WTC11 (cell line): ENCODE results near the gene PLXNA1. TPM values are rescaled to one million over a fixed set of nuclear protein-coding genes. Genes with fewer than 3 reads are reported as not detected.

ENCODE experiments used
- ATAC-seq: fragments of 200-7000 bp; cut with Tn5 transposase; 2 replicates; pipeline ENCODE4 v1.10.0; 2021; ENCODE audit warnings: mild to moderate bottlenecking, moderate library complexity
- CTCF ChIA-PET: fragments of 300-600 bp; sonication (Branson Sonifier 250); formaldehyde crosslinking; loops from one replicate; lab custom pipeline; 2021; ENCODE audit warnings: antibody characterized with exemption; lab: Charles Lee
- POLR2A ChIA-PET: fragments of 350-600 bp; sonication (Branson Sonifier 250); formaldehyde crosslinking; loops from one replicate; lab custom pipeline; 2021; ENCODE audit warnings: antibody characterized with exemption; lab: Charles Lee
- DNase-seq: peaks from one replicate; pipeline ENCODE4 v3.0.0; 2021; ENCODE audit warnings: low spot score
- H3K27ac Mint-ChIP-seq: 2 replicates; pipeline ENCODE4 v1.8.0; 2021; ENCODE audit warnings: mixed read lengths
- H3K27me3 Mint-ChIP-seq: 2 replicates; pipeline ENCODE4 v1.8.0; 2021; ENCODE audit warnings: low read depth, mild to moderate bottlenecking, moderate library complexity, mixed read lengths
- H3K36me3 Mint-ChIP-seq: 2 replicates; pipeline ENCODE4 v1.8.0; 2021; ENCODE audit warnings: mixed read lengths
- H3K4me1 Mint-ChIP-seq: 2 replicates; pipeline ENCODE4 v1.8.0; 2022; ENCODE audit warnings: mixed read lengths
- H3K4me3 Mint-ChIP-seq: 2 replicates; pipeline ENCODE4 v1.8.0; 2021; ENCODE audit warnings: mild to moderate bottlenecking, moderate library complexity, mixed read lengths
- H3K9me3 Mint-ChIP-seq: 2 replicates; pipeline ENCODE4 v1.8.0; 2021; ENCODE audit warnings: mixed read lengths
- AR ChIP-seq: fragments of 250-450 bp; sonication (Bioruptor Pico); IDR thresholded peaks from 2 replicates; pipeline ENCODE4 v1.9.0; 2021; ENCODE audit warnings: mild to moderate bottlenecking
- ATF1 ChIP-seq: sonication (generic); formaldehyde crosslinking; IDR thresholded peaks from 2 replicates; pipeline ENCODE4 v1.8.1; 2023; ENCODE audit warnings: mild to moderate bottlenecking, moderate library complexity, missing genetic modification reagents
- CREM ChIP-seq: sonication (generic); formaldehyde crosslinking; IDR thresholded peaks from 2 replicates; pipeline ENCODE4 v1.8.1; 2022; ENCODE audit warnings: mild to moderate bottlenecking, missing genetic modification reagents, moderate library complexity
- ESRRA ChIP-seq: sonication (generic); formaldehyde crosslinking; IDR thresholded peaks from 2 replicates; pipeline ENCODE4 v1.8.1; 2022; ENCODE audit warnings: mild to moderate bottlenecking, missing genetic modification reagents, borderline replicate concordance
- ETV6 ChIP-seq: sonication (generic); formaldehyde crosslinking; IDR thresholded peaks from 2 replicates; pipeline ENCODE4 v1.8.1; 2022; ENCODE audit warnings: mild to moderate bottlenecking, missing genetic modification reagents
- GRHL2 ChIP-seq: fragments of 250-450 bp; sonication (Bioruptor Pico); IDR thresholded peaks from 2 replicates; pipeline ENCODE4 v1.8.0; 2022; ENCODE audit warnings: mild to moderate bottlenecking, moderate library complexity; ENCODE audit not compliant: insufficient replicate concordance, severe bottlenecking
- GTF2I ChIP-seq: fragments of 250-450 bp; sonication (Bioruptor Pico); conservative IDR thresholded peaks from 2 replicates; pipeline ENCODE4 v1.4.0; 2021; ENCODE audit warnings: mild to moderate bottlenecking
- HMGXB4 ChIP-seq: sonication (generic); formaldehyde crosslinking; IDR thresholded peaks from 2 replicates; pipeline ENCODE4 v1.8.1; 2023; ENCODE audit warnings: mild to moderate bottlenecking, moderate library complexity, missing genetic modification reagents
- IRF2 ChIP-seq: sonication (generic); formaldehyde crosslinking; IDR thresholded peaks from 2 replicates; pipeline ENCODE4 v1.8.0; 2022; ENCODE audit warnings: low read depth, missing genetic modification reagents, borderline replicate concordance
- NR1H2 ChIP-seq: sonication (generic); formaldehyde crosslinking; IDR thresholded peaks from 2 replicates; pipeline ENCODE4 v1.9.0; 2021; ENCODE audit warnings: mild to moderate bottlenecking, moderate library complexity, missing genetic modification reagents
- PRDM15 ChIP-seq: sonication (generic); formaldehyde crosslinking; IDR thresholded peaks from 2 replicates; pipeline ENCODE4 v1.8.0; 2022; ENCODE audit warnings: missing genetic modification reagents
- SP1 ChIP-seq: sonication (generic); formaldehyde crosslinking; conservative IDR thresholded peaks from 2 replicates; pipeline ENCODE4 v1.8.1; 2022; ENCODE audit warnings: missing genetic modification reagents
- TEAD1 ChIP-seq: sonication (generic); formaldehyde crosslinking; IDR thresholded peaks from 2 replicates; pipeline ENCODE4 v1.8.0; 2022; ENCODE audit warnings: mild to moderate bottlenecking, missing genetic modification reagents
- TEAD4 ChIP-seq: sonication (generic); formaldehyde crosslinking; IDR thresholded peaks from 2 replicates; pipeline ENCODE4 v1.8.0; 2022; ENCODE audit warnings: mild to moderate bottlenecking, missing genetic modification reagents
- ZNF219 ChIP-seq: sonication (generic); formaldehyde crosslinking; IDR thresholded peaks from 2 replicates; pipeline ENCODE4 v1.8.0; 2023; ENCODE audit warnings: missing genetic modification reagents, mild to moderate bottlenecking, borderline replicate concordance
- ZNF396 ChIP-seq: fragments of 250-450 bp; sonication (Bioruptor Pico); IDR thresholded peaks from 2 replicates; pipeline ENCODE4 v1.8.0; 2021; ENCODE audit warnings: mild to moderate bottlenecking, moderate library complexity, borderline replicate concordance
- ZNF671 ChIP-seq: fragments of 250-450 bp; sonication (Bioruptor Pico); IDR thresholded peaks from 2 replicates; pipeline ENCODE4 v1.8.0; 2021; ENCODE audit warnings: mild to moderate bottlenecking
- total RNA-seq: library from RNA; stranded (reverse); gene quantifications from 3 replicates; pipeline ENCODE4 v1.2.3, GENCODE V29; 2021

The PLXNA1 gene
- total RNA-seq, 1 experiment from 2014 or later: 53.8 TPM

GRCh38 chr3:126954141-126954842 is 28.6 kb upstream of the PLXNA1 start:
- Mint-ChIP-seq H3K36me3 (no peaks in the 10 kb centered on the region), H3K4me3 (no peak overlapping the region), H3K4me1 (no peaks in the 10 kb centered on the region), H3K9me3 (no peaks in the 10 kb centered on the region), H3K27me3 (no peaks in the 10 kb centered on the region), H3K27ac (peak overlapping the region; percentile 62)
- CTCF ChIA-PET: no interaction called here
- ATAC-seq: no peak
- DNase-seq: peak; percentile 5
- TF ChIP-seq GRHL2 (CRISPR knock-in tag): no peak
- TF ChIP-seq PRDM15 (CRISPR knock-in tag): no peak
- TF ChIP-seq ZNF219 (CRISPR knock-in tag): no peak
- POLR2A ChIA-PET: no interaction called here

- Mint-ChIP-seq H3K4me3 (no peak overlapping the region), H3K9me3 (no peaks in the 10 kb centered on the region), H3K27me3 (no peaks in the 10 kb centered on the region), H3K36me3 (no peaks in the 10 kb centered on the region), H3K4me1 (peaks cover 8% of the 10 kb centered on the region), H3K27ac (no peak overlapping the region; the same call in 1 of the 2 replicates)
- TF ChIP-seq ETV6 (CRISPR knock-in tag) (no peak), IRF2 (CRISPR knock-in tag) (no peak), NR1H2 (CRISPR knock-in tag) (no peak)
- ATAC-seq (no peak), DNase-seq (peak; percentile 5)
- POLR2A ChIA-PET: no interaction called here
- CTCF ChIA-PET: interaction anchor here (1.8 to 1.9 kb wide), 2 partner anchors 10 to 203 kb away, joined by 5 to 8 read pairs; no protein-coding TSS in a partner anchor
Observed at GRCh38 chr3:126955004-126955790, 27.7 kb upstream of the PLXNA1 start.

- H3K4me1 Mint-ChIP-seq: peaks cover 16% of the 10 kb centered on the region
- H3K27me3 Mint-ChIP-seq: no peaks in the 10 kb centered on the region
- ATAC-seq (no peak), DNase-seq (no peak)
- no peak overlapping the region for H3K4me3 Mint-ChIP-seq
- CTCF ChIA-PET: interaction anchor here (1.8 to 1.9 kb wide), 2 partner anchors 11 to 204 kb away, joined by 5 to 8 read pairs; no protein-coding TSS in a partner anchor
- no peaks in the 10 kb centered on the region for H3K9me3 Mint-ChIP-seq
- H3K36me3 Mint-ChIP-seq: no peaks in the 10 kb centered on the region
- POLR2A ChIA-PET: no interaction called here
- TF ChIP-seq ZNF671 (CRISPR knock-in tag) (no peak), HMGXB4 (CRISPR knock-in tag) (no peak), SP1 (CRISPR knock-in tag) (no peak), AR (no peak), ZNF219 (CRISPR knock-in tag) (no peak), CREM (CRISPR knock-in tag) (no peak), TEAD1 (no peak), ZNF396 (no peak), ESRRA (CRISPR knock-in tag) (no peak), ATF1 (CRISPR knock-in tag) (no peak), TEAD4 (CRISPR knock-in tag) (no peak), GTF2I (CRISPR knock-in tag) (no peak)
- 0 out of 2 replicates have a peak overlapping the region, but pooled peaks have one; percentile 17 for H3K27ac Mint-ChIP-seq
Observed at GRCh38 chr3:126956361-126956760, 26.6 kb upstream of the PLXNA1 start.
